H1 (cell line): Measurements from ENCODE around the gene NLRC3. TPM values are rescaled to one million over a fixed set of nuclear protein-coding genes. Genes with fewer than 3 reads are reported as not detected.

Source experiments
- CTCF ChIA-PET: fragments of 300-600 bp; sonication (Branson Sonifier 250); formaldehyde crosslinking; loops from one replicate; lab custom pipeline; 2021; ENCODE audit not compliant: partially characterized antibody; lab: Charles Lee
- POLR2A ChIA-PET: fragments of 300-600 bp; sonication (Branson Sonifier 250); formaldehyde crosslinking; loops from one replicate; lab custom pipeline; 2021; ENCODE audit warnings: inconsistent platforms; ENCODE audit not compliant: partially characterized antibody; lab: Charles Lee
- DNase-seq, 2 experiments: peaks; one replicate each; pipeline versions ENCODE4 v3.0.0 to v3.0.0-alpha.2; 2010 to 2022; ENCODE audit warnings: low spot score in 2 of 2, low read depth in 1 of 2, mixed read lengths in 1 of 2
- FAIRE-seq: peaks from 2 replicates; lab custom pipeline; 2011; peaks lifted over from hg19 to GRCh38; lab: Jason Lieb, UNC
- H2AFZ ChIP-seq: 2 replicates; pipeline ENCODE4 v1.8.1; 2012; ENCODE audit warnings: low read length, inconsistent platforms
- H2AK5ac ChIP-seq: 2 replicates; pipeline ENCODE4 v1.6.1; 2013; ENCODE audit warnings: low read depth, low read length
- H2BK120ac ChIP-seq: replicated peaks from 2 replicates; pipeline ENCODE3; 2013; ENCODE audit warnings: low read depth, low read length, inconsistent platforms
- H2BK12ac ChIP-seq: 2 replicates; pipeline ENCODE4 v1.6.1; 2013; ENCODE audit warnings: low read depth, low read length
- H2BK15ac ChIP-seq: 2 replicates; pipeline ENCODE4 v1.6.1; 2013; ENCODE audit warnings: low read length
- H2BK20ac ChIP-seq: 2 replicates; pipeline ENCODE4 v1.6.1; 2013; ENCODE audit warnings: low read length
- H2BK5ac ChIP-seq: 2 replicates; pipeline ENCODE4 v1.6.1; 2013; ENCODE audit warnings: low read depth, low read length
- H3K14ac ChIP-seq: 2 replicates; pipeline ENCODE4 v1.6.1; 2013; ENCODE audit warnings: inconsistent platforms; ENCODE audit not compliant: insufficient read length
- H3K18ac ChIP-seq: 2 replicates; pipeline ENCODE4 v1.6.1; 2013; ENCODE audit warnings: low read length; ENCODE audit errors: extremely low read depth
- H3K23ac ChIP-seq: 2 replicates; pipeline ENCODE4 v1.6.1; 2013; ENCODE audit warnings: inconsistent platforms; ENCODE audit not compliant: insufficient read length
- H3K23me2 ChIP-seq: 2 replicates; pipeline ENCODE4 v1.6.1; 2013; ENCODE audit warnings: low read depth, low read length
- H3K27ac ChIP-seq: 2 replicates; pipeline ENCODE4 v1.6.1; 2011; ENCODE audit warnings: low read depth, low read length, inconsistent platforms
- H3K27me3 ChIP-seq, 4 experiments: replicated peaks in 1 of 4; 1 replicate in 1 of 4; 2 replicates in 3 of 4; pipeline versions ENCODE4 v1.6.1 to v1.8.1; 2011 to 2013; ENCODE audit warnings: low read length in 3 of 4, mild to moderate bottlenecking in 3 of 4, inconsistent platforms in 2 of 4, mixed read lengths in 2 of 4, moderate library complexity in 1 of 4; ENCODE audit not compliant: control insufficient read depth in 3 of 4, insufficient read depth in 3 of 4; ENCODE audit errors: extremely low read depth in 1 of 4
- H3K36me3 ChIP-seq, 4 experiments: 2 replicates each; pipeline versions ENCODE4 v1.6.1 to v1.8.1; 2011 to 2013; ENCODE audit warnings: mild to moderate bottlenecking in 4 of 4, low read length in 3 of 4, moderate library complexity in 2 of 4, control low read depth in 1 of 4, inconsistent platforms in 1 of 4; ENCODE audit not compliant: insufficient read depth in 4 of 4, control insufficient read depth in 2 of 4
- H3K4ac ChIP-seq: replicated peaks from 2 replicates; pipeline ENCODE3; 2013; ENCODE audit warnings: low read length, low read depth, mixed read lengths, inconsistent platforms; ENCODE audit not compliant: insufficient read length
- H3K4me1 ChIP-seq, 4 experiments: replicated peaks in 1 of 4; 1 replicate in 1 of 4; 2 replicates in 3 of 4; pipeline versions ENCODE4 v1.6.1 to v1.8.1; 2011 to 2013; ENCODE audit warnings: low read length in 3 of 4, inconsistent platforms in 2 of 4, mixed read lengths in 1 of 4; ENCODE audit not compliant: insufficient read depth in 4 of 4, control insufficient read depth in 3 of 4
- H3K4me2 ChIP-seq, 2 experiments: 2 replicates each; pipeline versions ENCODE4 v1.6.1 to v1.8.1; 2011 to 2013; ENCODE audit warnings: low read depth in 2 of 2, low read length in 2 of 2, control low read depth in 1 of 2, inconsistent platforms in 1 of 2, mild to moderate bottlenecking in 1 of 2; ENCODE audit not compliant: insufficient read depth in 1 of 2
- H3K4me3 ChIP-seq, 4 experiments: fragments of 200-600, 300-600 bp in 1 of 4; sonication (generic), shearing (Covaris generic), sonication (Bioruptor Twin) in 1 of 4; 2 replicates each; pipeline versions ENCODE4 v1.5.1 to v1.8.1; 2011 to 2016; ENCODE audit warnings: low read length in 4 of 4, low read depth in 3 of 4, control low read depth in 2 of 4, inconsistent platforms in 2 of 4, mild to moderate bottlenecking in 2 of 4, mixed read lengths in 1 of 4, moderate library complexity in 1 of 4; ENCODE audit not compliant: insufficient read depth in 2 of 4; ENCODE audit errors: extremely low read depth in 1 of 4
- H3K56ac ChIP-seq: replicated peaks from 2 replicates; pipeline ENCODE3; 2013; ENCODE audit warnings: low read depth, mild to moderate bottlenecking, mixed read lengths, low read length, inconsistent platforms; ENCODE audit not compliant: insufficient read length
- H3K79me1 ChIP-seq: 2 replicates; pipeline ENCODE4 v1.6.1; 2013; ENCODE audit warnings: low read depth, low read length, control low read depth
- H3K79me2 ChIP-seq, 2 experiments: 2 replicates each; pipeline versions ENCODE4 v1.6.1 to v1.8.1; 2012 to 2013; ENCODE audit warnings: low read length in 2 of 2, mild to moderate bottlenecking in 2 of 2, inconsistent platforms in 1 of 2; ENCODE audit not compliant: insufficient read depth in 2 of 2, control insufficient read depth in 1 of 2
- H3K9ac ChIP-seq, 4 experiments: replicated peaks in 1 of 4; 1 replicate in 1 of 4; 2 replicates in 3 of 4; pipeline versions ENCODE4 v1.6.1 to v1.8.1; 2011 to 2013; ENCODE audit warnings: low read depth in 3 of 4, low read length in 3 of 4, control low read depth in 2 of 4, mild to moderate bottlenecking in 2 of 4, moderate library complexity in 2 of 4, inconsistent platforms in 1 of 4; ENCODE audit errors: extremely low read depth in 1 of 4
- H3K9me3 ChIP-seq, 2 experiments: 2 replicates each; pipeline versions ENCODE4 v1.6.1 to v1.8.1; 2012 to 2013; ENCODE audit warnings: mild to moderate bottlenecking in 2 of 2, moderate library complexity in 2 of 2, control low read depth in 1 of 2, inconsistent platforms in 1 of 2, low read depth in 1 of 2, low read length in 1 of 2, mixed read lengths in 1 of 2; ENCODE audit not compliant: insufficient read depth in 2 of 2
- H4K20me1 ChIP-seq, 2 experiments: replicated peaks in 1 of 2; 2 replicates each; pipeline versions ENCODE3 to v1.8.1; 2011 to 2013; ENCODE audit warnings: inconsistent platforms in 2 of 2, low read length in 2 of 2, mild to moderate bottlenecking in 1 of 2; ENCODE audit not compliant: insufficient read depth in 2 of 2, control insufficient read depth in 1 of 2
- H4K5ac ChIP-seq: 2 replicates; pipeline ENCODE4 v1.6.1; 2013; ENCODE audit warnings: low read length, low read depth, mixed read lengths, inconsistent platforms; ENCODE audit not compliant: insufficient read length
- H4K8ac ChIP-seq: 2 replicates; pipeline ENCODE4 v1.8.0; 2013; ENCODE audit warnings: mild to moderate bottlenecking, moderate library complexity, low read length, inconsistent platforms; ENCODE audit not compliant: insufficient read depth; ENCODE audit errors: extremely low read depth
- H4K91ac ChIP-seq: replicated peaks from 2 replicates; pipeline ENCODE3; 2013; ENCODE audit warnings: low read length, mixed read lengths, inconsistent platforms; ENCODE audit not compliant: insufficient read length
- BRCA1 ChIP-seq: IDR thresholded peaks from 2 replicates; pipeline ENCODE4 v1.6.1; 2012; ENCODE audit warnings: low read depth, low read length, improper control_type of control experiment
- CHD1 ChIP-seq: IDR thresholded peaks from 2 replicates; pipeline ENCODE4 v1.6.1; 2012; ENCODE audit warnings: low read depth, low read length, improper control_type of control experiment
- HDAC6 ChIP-seq: IDR thresholded peaks from one replicate; pipeline ENCODE4 v1.7.1; 2012; ENCODE audit warnings: low read depth, mild to moderate bottlenecking, inconsistent platforms, low read length, moderate library complexity
- JUND ChIP-seq: IDR thresholded peaks from 2 replicates; pipeline ENCODE4 v1.6.1; 2011; ENCODE audit warnings: mild to moderate bottlenecking, improper control_type of control experiment, low read length
- NANOG ChIP-seq: IDR thresholded peaks from 2 replicates; pipeline ENCODE4 v1.6.1; 2011; ENCODE audit warnings: low read length, low read depth, mild to moderate bottlenecking, inconsistent platforms; ENCODE audit not compliant: insufficient read depth, poor library complexity, severe bottlenecking
- PHF8 ChIP-seq: fragments of 200-600 bp; sonication (generic); conservative IDR thresholded peaks from 2 replicates; pipeline ENCODE4 v1.7.1; 2012; ENCODE audit warnings: low read depth, mild to moderate bottlenecking, inconsistent platforms, low read length, moderate library complexity
- POLR2AphosphoS5 ChIP-seq: IDR thresholded peaks from 2 replicates; pipeline ENCODE4 v1.6.1; 2011; ENCODE audit warnings: low read depth, low read length
- RFX5 ChIP-seq: IDR thresholded peaks from 2 replicates; pipeline ENCODE4 v1.6.1; 2011; ENCODE audit warnings: low read depth, low read length, improper control_type of control experiment, borderline replicate concordance
- SIN3A ChIP-seq, 2 experiments: IDR thresholded peaks in 1 of 2; conservative IDR thresholded peaks in 1 of 2; 2 replicates each; pipeline ENCODE4 v1.6.1; 2011 to 2012; ENCODE audit warnings: low read length in 2 of 2, improper control_type of control experiment in 1 of 2, low read depth in 1 of 2, mild to moderate bottlenecking in 1 of 2
- YY1 ChIP-seq: IDR thresholded peaks from 2 replicates; pipeline ENCODE4 v1.6.1; 2011; ENCODE audit warnings: low read depth, mild to moderate bottlenecking, low read length
- WGBS, 2 experiments: shearing (Covaris generic) in 1 of 2; methylation state at CpG; one replicate each; pipeline versions ENCODE4 v1.1.6 to v1.1.7; 2013 to 2015; ENCODE audit warnings: low lambda C conversion rate in 2 of 2, mixed read lengths in 2 of 2, inconsistent platforms in 1 of 2, low coverage in 1 of 2, missing lambda C conversion rate in 1 of 2; ENCODE audit not compliant: insufficient replicate concordance in 2 of 2, insufficient coverage in 1 of 2, insufficient read length in 1 of 2; ENCODE audit errors: extremely low coverage in 1 of 2, missing lambda C conversion rate in 1 of 2; 5-methylcytosine and 5-hydroxymethylcytosine counted together
- polyA plus RNA-seq, 7 experiments: library from polyadenylated mRNA; depleted of rRNA in 3 of 7; stranded (reverse) in 5 of 7; unstranded in 2 of 7; fragments of >200 nt in 5 of 7; fragments of 200-250 nt in 2 of 7; gene quantifications; 1 replicate in 5 of 7; 2 replicates in 1 of 7; 4 replicates in 1 of 7; pipeline versions ENCODE4 v1.2.1 to v1.2.3, GENCODE V29; 2011 to 2013; ENCODE audit warnings: missing spikeins in 2 of 7, mixed read lengths in 2 of 7
- total RNA-seq: library from RNA; stranded (reverse); fragmentation: NEBNext Ultra II Directional; extraction: Animal tissue kit (Norgen Biotek cat#: 25700); gene quantifications from 2 replicates; pipeline ENCODE4 v1.2.1, GENCODE V29; 2021
- TF ChIP-seq, protein P1 (sequence below): IDR thresholded peaks from 2 replicates; pipeline ENCODE4 v1.6.1; 2011; ENCODE audit warnings: low read depth, mild to moderate bottlenecking, low read length; ENCODE audit not compliant: insufficient read depth

NLRC3 gene
- total and polyA plus RNA-seq, 2 of the 8 experiments (the other 6 are each of a cell fraction or from before 2014, with no cell fraction given), result 0.18 to 0.20 TPM

GRCh38 chr16:3511286-3512180, 65.7 kb downstream of the NLRC3 start:
- H3K9me3 ChIP-seq, result no peaks in the 10 kb centered on the region
- H3K18ac ChIP-seq, result no peak overlapping the region
- FAIRE-seq, result no peak
- H3K27ac ChIP-seq, result no peak overlapping the region
- no peak overlapping the region for H2BK12ac ChIP-seq
- H2BK120ac ChIP-seq, result no peak overlapping the region
- DNase-seq, result no peak
- 90% methylated on average over 22 of the region's 23 CpGs; no CpG with 5 or more reads in 1 of the 2 experiments for WGBS, 2 experiments
- H3K4me1 ChIP-seq, result no peaks in the 10 kb centered on the region
- H2AK5ac ChIP-seq, result no peak overlapping the region
- no peak overlapping the region for H3K4ac ChIP-seq
- ChIA-PET POLR2A (no interaction called here), CTCF (interaction anchor here (0.6 to 1.7 kb wide), 4 partner anchors 10 to 51 kb away, joined by 3 to 4 read pairs (median 4); no protein-coding TSS in a partner anchor)
- no peak overlapping the region for H4K8ac ChIP-seq
- no peak overlapping the region for H2AFZ ChIP-seq
- H3K36me3 ChIP-seq, result peaks cover 2 to 33% (median 15%) of the 10 kb centered on the region in 4 experiments
- H2BK20ac ChIP-seq, result no peak overlapping the region
- no peak overlapping the region for H3K4me3 ChIP-seq
- H3K56ac ChIP-seq, result no peak overlapping the region
- H2BK5ac ChIP-seq, result peak overlapping the region; percentile 44; the same call in 1 of the 2 replicates
- H2BK15ac ChIP-seq, result no peak overlapping the region
- H3K9ac ChIP-seq, result no peak overlapping the region
- H4K5ac ChIP-seq, result no peak overlapping the region
- no peak overlapping the region for H3K14ac ChIP-seq
- H3K4me2 ChIP-seq, result no peak overlapping the region
- no peaks in the 10 kb centered on the region for H4K20me1 ChIP-seq
- no peaks in the 10 kb centered on the region for H3K27me3 ChIP-seq
- no peaks in the 10 kb centered on the region for H3K23me2 ChIP-seq
- no peaks in the 10 kb centered on the region for H3K79me2 ChIP-seq
- no peak overlapping the region for H4K91ac ChIP-seq
- H3K23ac ChIP-seq, result no peak overlapping the region
- H3K79me1 ChIP-seq, result no peaks in the 10 kb centered on the region
- no peak for TF ChIP-seq NANOG
- no peak for TF ChIP-seq RFX5
- no peak for TF ChIP-seq BRCA1
- TF ChIP-seq JUND, result no peak
- TF ChIP-seq YY1, result no peak
- no peak for TF ChIP-seq CHD1
- no peak for TF ChIP-seq SIN3A (conservative IDR thresholded peaks at IDR 0.05 in 1 of 2, IDR thresholded peaks at IDR 0.05 in 1 of 2; ENCODE audit: low read depth in 1 of 2, low read length in 2 of 2)
- no peak for TF ChIP-seq HDAC6
- TF ChIP-seq PHF8, result no peak
- no peak for TF ChIP-seq POLR2AphosphoS5
- TF ChIP-seq, protein P1, sequence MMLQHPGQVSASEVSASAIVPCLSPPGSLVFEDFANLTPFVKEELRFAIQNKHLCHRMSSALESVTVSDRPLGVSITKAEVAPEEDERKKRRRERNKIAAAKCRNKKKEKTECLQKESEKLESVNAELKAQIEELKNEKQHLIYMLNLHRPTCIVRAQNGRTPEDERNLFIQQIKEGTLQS, result no peak
